NCI-H1105 (cell line): ENCODE results near the gene TAF8.
A peak's percentile ranks its signal among the peaks of the same experiment; 100 is the strongest.

Experiments
- DNase-seq: peaks from one replicate; lab custom pipeline; 2025; lab: John Stamatoyannopoulos, UW

TAF8 gene

GRCh38 chr6:42124223-42124836 is 74.0 kb downstream of the TAF8 start:
- DNase-seq: no peak

- no peak for DNase-seq
Observed at GRCh38 chr6:42125231-42125630, 74.9 kb downstream of the TAF8 start.

- no peak for DNase-seq
Observed at GRCh38 chr6:42125663-42126062, 75.3 kb downstream of the TAF8 start.

GRCh38 chr6:42128460-42129359 is 78.4 kb downstream of the TAF8 start:
- no peak for DNase-seq

GRCh38 chr6:42129360-42129676 is 79.0 kb downstream of the TAF8 start:
- no peak for DNase-seq

- DNase-seq: no peak
Observed at GRCh38 chr6:42131531-42131930, 81.2 kb downstream of the TAF8 start.

GRCh38 chr6:42133926-42134325 is 83.6 kb downstream of the TAF8 start:
- no peak for DNase-seq

- DNase-seq: no peak
Observed at GRCh38 chr6:42135161-42135560, 84.8 kb downstream of the TAF8 start.

- DNase-seq: no peak
Observed at GRCh38 chr6:42135722-42136121, 85.4 kb downstream of the TAF8 start.

GRCh38 chr6:42136508-42137193 is 86.3 kb downstream of the TAF8 start:
- DNase-seq: peak; percentile 5
